ENCODE data around the gene HYCC2. TPM values are rescaled to one million over a fixed set of nuclear protein-coding genes. Genes with fewer than 3 reads are reported as not detected.
"Not testable (repeated sequence)": the region's sequence is repeated elsewhere in the genome, so short reads cannot be mapped to it uniquely, and the experiment has no call there.

The HYCC2 gene
- total RNA-seq, 1 donor, result 39.3 TPM

- Histone ChIP-seq H3K9me3 (ENCODE audit: low read depth, low read length) (no peaks in the 10 kb centered on the region), H3K27me3 (ENCODE audit: insufficient read depth, low read length) (no peaks in the 10 kb centered on the region), H3K4me1 (ENCODE audit: insufficient read depth, low read length) (no peaks in the 10 kb centered on the region), H3K4me3 (ENCODE audit: low read length) (no peak overlapping the region)
Observed at GRCh38 chr2:201105759-201106158, 34.3 kb upstream of the HYCC2 start.

- Histone ChIP-seq H3K4me1 (ENCODE audit: insufficient read depth, low read length) (no peaks in the 10 kb centered on the region), H3K27me3 (ENCODE audit: insufficient read depth, low read length) (no peaks in the 10 kb centered on the region), H3K4me3 (ENCODE audit: low read length) (no peak overlapping the region), H3K9me3 (ENCODE audit: low read depth, low read length) (no peaks in the 10 kb centered on the region)
Observed at GRCh38 chr2:201100497-201100896, 29.0 kb upstream of the HYCC2 start.

DNA sequence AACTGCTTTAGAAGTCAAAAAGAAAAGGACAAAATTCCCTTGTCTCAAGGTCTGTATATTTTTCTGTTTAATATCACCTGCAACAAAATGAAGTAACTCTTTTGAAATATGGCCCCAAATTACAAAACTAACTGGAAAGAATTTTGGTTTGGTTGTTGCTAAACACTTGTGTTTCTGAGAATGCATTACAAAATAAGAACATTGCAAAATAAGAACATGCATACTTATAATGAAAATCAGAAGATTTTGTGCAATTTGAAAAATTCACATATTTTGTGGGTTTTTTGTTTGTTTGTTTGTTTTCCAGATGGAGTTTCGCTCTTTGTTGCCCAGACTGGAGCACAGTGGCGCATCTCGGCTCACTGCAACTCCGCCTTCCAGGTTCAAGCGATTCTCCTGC lies 22.1 kb upstream of the HYCC2 start:
- Histone ChIP-seq H3K4me3 (ENCODE audit: low read length) (peak overlapping the region; percentile 10), H3K4me1 (ENCODE audit: insufficient read depth, low read length) (peaks cover 8% of the 10 kb centered on the region), H3K9me3 (ENCODE audit: low read depth, low read length) (no peaks in the 10 kb centered on the region), H3K27me3 (ENCODE audit: insufficient read depth, low read length) (no peaks in the 10 kb centered on the region)

GRCh38 chr2:201090574-201090973 lies 19.1 kb upstream of the HYCC2 start:
- H3K27me3 ChIP-seq (ENCODE audit: insufficient read depth, low read length), result no peaks in the 10 kb centered on the region
- peaks cover 8% of the 10 kb centered on the region for H3K4me1 ChIP-seq (ENCODE audit: insufficient read depth, low read length)
- H3K4me3 ChIP-seq (ENCODE audit: low read length), result no peak overlapping the region
- H3K9me3 ChIP-seq (ENCODE audit: low read depth, low read length), result no peaks in the 10 kb centered on the region

- H3K27me3 ChIP-seq (ENCODE audit: insufficient read depth, low read length), result no peaks in the 10 kb centered on the region
- no peaks in the 10 kb centered on the region for H3K9me3 ChIP-seq (ENCODE audit: low read depth, low read length)
- H3K4me3 ChIP-seq (ENCODE audit: low read length), result no peak overlapping the region
- no peaks in the 10 kb centered on the region for H3K4me1 ChIP-seq (ENCODE audit: insufficient read depth, low read length)
Observed at GRCh38 chr2:201084863-201085262, 13.4 kb upstream of the HYCC2 start.

- Histone ChIP-seq H3K4me1 (ENCODE audit: insufficient read depth, low read length) (peaks cover 35% of the 10 kb centered on the region), H3K4me3 (ENCODE audit: low read length) (no peak overlapping the region), H3K27me3 (ENCODE audit: insufficient read depth, low read length) (no peaks in the 10 kb centered on the region), H3K9me3 (ENCODE audit: low read depth, low read length) (no peaks in the 10 kb centered on the region)
Observed at GRCh38 chr2:201074996-201075395, 3.5 kb upstream of the HYCC2 start.

GRCh38 chr2:201073071-201073470 lies 1.6 kb upstream of the HYCC2 start:
- no peaks in the 10 kb centered on the region for H3K27me3 ChIP-seq (ENCODE audit: insufficient read depth, low read length)
- no peak overlapping the region for H3K4me3 ChIP-seq (ENCODE audit: low read length)
- H3K9me3 ChIP-seq (ENCODE audit: low read depth, low read length), result no peaks in the 10 kb centered on the region
- H3K4me1 ChIP-seq (ENCODE audit: insufficient read depth, low read length), result peaks cover 47% of the 10 kb centered on the region

- Histone ChIP-seq H3K4me3 (ENCODE audit: low read length) (peak overlapping the region; percentile 69), H3K27me3 (ENCODE audit: insufficient read depth, low read length) (no peaks in the 10 kb centered on the region), H3K4me1 (ENCODE audit: insufficient read depth, low read length) (peaks cover 50% of the 10 kb centered on the region), H3K9me3 (ENCODE audit: low read depth, low read length) (no peaks in the 10 kb centered on the region)
Observed at GRCh38 chr2:201072201-201072530, 695 bp upstream of the HYCC2 start.

- H3K27me3 ChIP-seq (ENCODE audit: insufficient read depth, low read length), result no peaks in the 10 kb centered on the region
- peaks cover 52% of the 10 kb centered on the region for H3K4me1 ChIP-seq (ENCODE audit: insufficient read depth, low read length)
- peak overlapping the region; percentile 69 for H3K4me3 ChIP-seq (ENCODE audit: low read length)
- no peaks in the 10 kb centered on the region for H3K9me3 ChIP-seq (ENCODE audit: low read depth, low read length)
Observed at GRCh38 chr2:201070948-201071478, 458 bp downstream of the HYCC2 start.

DNA sequence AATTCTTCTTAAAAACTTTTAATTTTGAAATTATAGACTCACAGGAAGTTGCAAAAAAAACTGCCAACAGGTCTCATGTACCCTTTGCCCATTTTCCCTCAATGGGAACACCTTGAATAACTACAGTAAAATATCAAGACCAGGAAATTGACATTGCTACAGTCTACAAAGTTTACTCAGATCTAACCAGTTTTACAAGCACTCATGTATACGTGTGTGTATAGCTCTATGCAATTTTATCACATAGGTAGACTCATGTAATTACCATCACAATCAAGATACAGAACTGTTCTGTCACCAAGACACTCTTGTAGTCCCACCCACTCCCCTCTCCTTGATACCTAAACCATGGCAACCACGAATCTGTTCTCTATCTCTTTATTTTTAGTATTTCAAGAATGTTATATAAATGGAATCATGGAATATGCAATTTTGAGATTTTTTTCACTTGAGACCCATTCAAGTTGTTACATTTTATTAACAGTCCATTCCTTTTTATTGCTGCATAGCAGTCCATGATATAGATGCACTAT lies 6.6 kb downstream of the HYCC2 start:
- H3K9me3 ChIP-seq (ENCODE audit: low read depth, low read length), result no peaks in the 10 kb centered on the region
- H3K4me1 ChIP-seq (ENCODE audit: insufficient read depth, low read length), result peaks cover 25% of the 10 kb centered on the region
- H3K27me3 ChIP-seq (ENCODE audit: insufficient read depth, low read length), result no peaks in the 10 kb centered on the region
- no peak overlapping the region for H3K4me3 ChIP-seq (ENCODE audit: low read length)

- not testable (repeated sequence) for H3K4me3 ChIP-seq (ENCODE audit: low read length); H3K27me3 ChIP-seq (ENCODE audit: insufficient read depth, low read length); H3K9me3 ChIP-seq (ENCODE audit: low read depth, low read length)
- peaks cover 29% of the 10 kb centered on the region for H3K4me1 ChIP-seq (ENCODE audit: insufficient read depth, low read length)
Observed at GRCh38 chr2:201063516-201063915, 8.0 kb downstream of the HYCC2 start.

- Histone ChIP-seq H3K4me1 (ENCODE audit: insufficient read depth, low read length) (peaks cover 29% of the 10 kb centered on the region), H3K9me3 (ENCODE audit: low read depth, low read length) (no peaks in the 10 kb centered on the region), H3K27me3 (ENCODE audit: insufficient read depth, low read length) (no peaks in the 10 kb centered on the region), H3K4me3 (ENCODE audit: low read length) (no peak overlapping the region)
Observed at GRCh38 chr2:201059961-201060755, 11.3 kb downstream of the HYCC2 start.

GRCh38 chr2:201058914-201059313 lies 12.6 kb downstream of the HYCC2 start:
- H3K4me3 ChIP-seq (ENCODE audit: low read length), result no peak overlapping the region
- H3K9me3 ChIP-seq (ENCODE audit: low read depth, low read length), result no peaks in the 10 kb centered on the region
- H3K4me1 ChIP-seq (ENCODE audit: insufficient read depth, low read length), result peaks cover 29% of the 10 kb centered on the region
- no peaks in the 10 kb centered on the region for H3K27me3 ChIP-seq (ENCODE audit: insufficient read depth, low read length)

GRCh38 chr2:201057715-201058248 lies 13.7 kb downstream of the HYCC2 start:
- H3K9me3 ChIP-seq (ENCODE audit: low read depth, low read length), result no peaks in the 10 kb centered on the region
- no peaks in the 10 kb centered on the region for H3K27me3 ChIP-seq (ENCODE audit: insufficient read depth, low read length)
- peaks cover 31% of the 10 kb centered on the region for H3K4me1 ChIP-seq (ENCODE audit: insufficient read depth, low read length)
- H3K4me3 ChIP-seq (ENCODE audit: low read length), result no peak overlapping the region

GRCh38 chr2:201057087-201057521 lies 14.4 kb downstream of the HYCC2 start:
- Histone ChIP-seq H3K27me3 (ENCODE audit: insufficient read depth, low read length) (no peaks in the 10 kb centered on the region), H3K9me3 (ENCODE audit: low read depth, low read length) (no peaks in the 10 kb centered on the region), H3K4me3 (ENCODE audit: low read length) (no peak overlapping the region), H3K4me1 (ENCODE audit: insufficient read depth, low read length) (peaks cover 37% of the 10 kb centered on the region)
